Loucy (cell line): ENCODE measurements around the gene SCG2.
A peak's percentile ranks its signal among the peaks of the same experiment; 100 is the strongest.

ENCODE experiments used
- H2AFZ ChIP-seq: fragments of 200-600 bp; sonication (generic); 2 replicates; pipeline ENCODE4 v1.6.0; 2016; ENCODE audit warnings: antibody characterized with exemption, mild to moderate bottlenecking, low read length, moderate library complexity
- H3F3A ChIP-seq: fragments of 200-600 bp; 2 replicates; pipeline ENCODE4 v1.6.0; 2016; ENCODE audit warnings: antibody characterized with exemption, low read depth, mild to moderate bottlenecking
- H3K27me3 ChIP-seq: fragments of 200-600 bp; sonication (generic); 2 replicates; pipeline ENCODE4 v1.6.1; 2014; ENCODE audit warnings: low read length, mild to moderate bottlenecking; ENCODE audit not compliant: insufficient read depth, poor library complexity, severe bottlenecking
- H3K36me3 ChIP-seq: fragments of 200-600 bp; sonication (generic); 2 replicates; pipeline ENCODE4 v1.6.1; 2016; ENCODE audit warnings: low read length; ENCODE audit not compliant: insufficient read depth
- H3K4me1 ChIP-seq: fragments of 200-600 bp; sonication (generic); 2 replicates; pipeline ENCODE4 v1.5.1; 2014; ENCODE audit warnings: low read length, mild to moderate bottlenecking; ENCODE audit not compliant: insufficient read depth, poor library complexity, severe bottlenecking
- H3K4me2 ChIP-seq: fragments of 200-600 bp; sonication (generic); 2 replicates; pipeline ENCODE4 v1.6.0; 2014; ENCODE audit warnings: antibody characterized with exemption, low read length, low read depth, mild to moderate bottlenecking; ENCODE audit not compliant: poor library complexity, severe bottlenecking
- H3K4me3 ChIP-seq: fragments of 200-600 bp; sonication (generic); 2 replicates; pipeline ENCODE4 v1.5.1; 2014; ENCODE audit warnings: low read length, mild to moderate bottlenecking, mixed read lengths; ENCODE audit not compliant: poor library complexity, severe bottlenecking
- H3K79me2 ChIP-seq: fragments of 200-600 bp; sonication (generic); 2 replicates; pipeline ENCODE4 v1.6.1; 2014; ENCODE audit warnings: low read length; ENCODE audit not compliant: insufficient read depth
- H3K9ac ChIP-seq: fragments of 200-600 bp; sonication (generic); 2 replicates; pipeline ENCODE4 v1.6.0; 2014; ENCODE audit warnings: mild to moderate bottlenecking, low read depth, low read length, moderate library complexity; ENCODE audit not compliant: poor library complexity, severe bottlenecking
- H3K9me2 ChIP-seq: fragments of 200-600 bp; sonication (generic); replicated peaks from 2 replicates; pipeline ENCODE4 v1.6.1; 2016; ENCODE audit warnings: low read depth, low read length, mixed read lengths
- H3K9me3 ChIP-seq: fragments of 200-600 bp; sonication (generic); 2 replicates; pipeline ENCODE4 v1.6.1; 2014; ENCODE audit warnings: mild to moderate bottlenecking, antibody characterized with exemption, low read length, low read depth; ENCODE audit not compliant: insufficient read depth
- H4K20me1 ChIP-seq: fragments of 200-600 bp; sonication (generic); 2 replicates; pipeline ENCODE4 v1.6.0; 2014; ENCODE audit warnings: antibody characterized with exemption, low read length, mild to moderate bottlenecking; ENCODE audit not compliant: insufficient read depth, poor library complexity, severe bottlenecking
- CTCF ChIP-seq: fragments of 200-600 bp; sonication (generic); conservative IDR thresholded peaks from 2 replicates; pipeline ENCODE4 v1.5.1; 2014; ENCODE audit warnings: mild to moderate bottlenecking, antibody characterized with exemption, low read length
- EZH2phosphoT487 ChIP-seq: fragments of 200-600 bp; IDR thresholded peaks from 2 replicates; pipeline ENCODE4 v1.6.1; 2018; ENCODE audit warnings: antibody characterized with exemption, mild to moderate bottlenecking, moderate library complexity, borderline replicate concordance

Gene SCG2

DNA sequence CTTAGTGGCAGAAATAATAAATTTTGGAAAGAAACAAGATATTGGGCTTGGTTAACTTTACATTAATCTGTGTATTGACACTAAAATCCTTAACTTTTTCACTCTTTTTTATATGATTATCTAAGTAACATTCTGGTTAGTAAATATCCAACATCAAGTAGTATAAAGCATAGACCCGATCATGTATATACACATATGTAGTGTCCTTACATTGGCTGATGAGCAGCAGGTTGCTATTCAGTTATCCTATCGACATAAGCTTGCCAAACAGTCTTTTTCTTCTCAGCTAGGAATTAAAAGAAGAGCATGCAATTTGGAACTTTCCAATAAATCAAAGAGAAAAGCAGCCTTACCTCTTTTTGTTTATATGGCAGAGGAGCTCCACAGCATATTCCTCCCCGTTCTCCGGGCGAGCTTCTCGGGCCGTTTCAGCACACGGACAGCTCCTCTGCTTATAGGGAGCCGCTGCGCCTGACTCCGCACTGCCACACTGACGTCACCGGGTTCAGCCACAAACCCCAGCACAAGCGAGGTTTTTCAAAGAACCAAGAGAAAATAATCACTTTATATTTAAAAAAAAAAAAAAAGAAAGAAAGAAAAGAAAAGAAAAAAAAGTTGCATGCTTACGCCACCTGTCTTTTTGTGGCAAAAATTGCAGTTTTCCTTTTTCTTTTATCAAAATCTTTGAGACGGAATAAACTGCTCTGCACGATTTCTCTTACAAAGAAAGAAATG lies at the start of gene SCG2:
Gene SCG2 (minus strand): TSS at position 430 of the 735 bp plus-strand sequence. CDS start 3,079 bp downstream, outside the sequence.
- TF ChIP-seq EZH2phosphoT487: no peak
- TF ChIP-seq CTCF: peak; percentile 32; the same call in 1 of the 2 replicates
- H3K9me2 ChIP-seq: no peaks in the 10 kb centered on the region
- peaks cover 7% of the 10 kb centered on the region for H3K4me1 ChIP-seq
- H3K9ac ChIP-seq: no peak within 1 kb of the TSS
- H3K4me2 ChIP-seq: peak within 1 kb of the TSS; percentile 67
- H3K4me3 ChIP-seq: peak within 1 kb of the TSS; percentile 65
- H3K27me3 ChIP-seq: no peaks in the 10 kb centered on the region
- H3F3A ChIP-seq: no peaks in the 10 kb centered on the region
- no peaks in the 10 kb centered on the region for H3K36me3 ChIP-seq
- no peaks in the 10 kb centered on the region for H3K9me3 ChIP-seq
- H2AFZ ChIP-seq: no peak within 1 kb of the TSS
- H3K79me2 ChIP-seq: no peaks in the 10 kb centered on the region
- H4K20me1 ChIP-seq: no peaks in the 10 kb centered on the region

DNA sequence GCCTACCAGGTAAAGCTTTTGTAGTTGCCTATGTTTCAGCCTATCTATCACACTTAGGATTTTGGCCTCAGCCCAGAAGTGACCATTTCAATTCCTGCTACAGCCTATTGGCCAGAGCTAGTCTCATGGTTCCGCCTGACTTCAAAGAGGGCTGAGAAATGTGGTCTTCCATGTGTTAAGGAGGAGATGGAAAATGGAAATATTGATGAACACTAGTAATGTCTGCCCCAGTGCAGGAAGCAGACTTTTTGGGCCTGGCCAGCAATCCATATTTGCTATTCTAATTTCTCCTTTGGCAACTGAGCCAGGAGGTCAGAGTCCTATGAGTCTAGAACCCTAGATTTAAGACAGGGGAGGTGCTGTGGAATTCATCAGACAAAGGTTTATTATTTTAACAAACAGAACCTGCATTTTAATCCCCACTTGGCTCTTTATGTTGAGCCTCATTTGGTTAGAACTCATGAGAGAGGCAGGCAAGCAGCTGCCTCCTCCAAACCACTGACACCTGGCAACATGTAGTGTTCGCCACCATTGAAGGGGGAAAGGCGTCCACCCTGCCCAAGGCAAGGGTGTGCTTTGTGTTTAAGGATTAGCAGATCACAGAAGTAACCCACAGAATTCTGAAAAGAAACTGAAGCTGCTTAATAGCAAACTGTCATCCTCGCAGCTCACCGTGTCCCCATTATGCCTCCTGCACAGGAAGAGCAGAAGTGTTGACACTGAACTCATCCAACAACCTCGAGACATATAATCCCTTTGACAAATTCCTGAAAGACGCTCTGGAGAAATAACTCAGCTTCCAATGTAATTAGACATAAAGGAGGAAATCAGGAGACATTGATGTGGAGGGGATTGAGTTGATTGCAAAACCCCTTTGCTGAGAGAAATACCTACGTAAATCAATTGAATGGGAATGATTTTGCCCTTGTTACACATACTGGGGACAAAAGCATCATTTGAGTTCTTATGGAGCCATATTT lies 47.7 kb upstream of the SCG2 start:
- peak overlapping the region; percentile 35; the same call in 1 of the 2 replicates for H2AFZ ChIP-seq

More for the DNA sequence above, 47.7 kb upstream of the SCG2 start:
- TF ChIP-seq EZH2phosphoT487 (no peak), CTCF (no peak)
- Histone ChIP-seq H3K27me3 (no peaks in the 10 kb centered on the region), H3K9ac (no peak overlapping the region), H3K4me3 (no peak overlapping the region), H3K4me2 (no peak overlapping the region), H3K36me3 (no peaks in the 10 kb centered on the region), H3F3A (no peaks in the 10 kb centered on the region), H3K4me1 (peaks cover 7% of the 10 kb centered on the region), H3K79me2 (no peaks in the 10 kb centered on the region), H4K20me1 (no peaks in the 10 kb centered on the region), H3K9me2 (no peaks in the 10 kb centered on the region), H3K9me3 (0 out of 2 replicates have a peak, but pooled peaks cover 3% of the 10 kb centered on the region)
